GF-D8 (cell line): Measurements from ENCODE around the gene UACA.
"Not testable (repeated sequence)": the region's sequence is repeated elsewhere in the genome, so short reads cannot be mapped to it uniquely, and the experiment has no call there.

Source experiments
- DNase-seq: peaks from one replicate; lab custom pipeline; 2025; lab: John Stamatoyannopoulos, UW

UACA gene, protein sequence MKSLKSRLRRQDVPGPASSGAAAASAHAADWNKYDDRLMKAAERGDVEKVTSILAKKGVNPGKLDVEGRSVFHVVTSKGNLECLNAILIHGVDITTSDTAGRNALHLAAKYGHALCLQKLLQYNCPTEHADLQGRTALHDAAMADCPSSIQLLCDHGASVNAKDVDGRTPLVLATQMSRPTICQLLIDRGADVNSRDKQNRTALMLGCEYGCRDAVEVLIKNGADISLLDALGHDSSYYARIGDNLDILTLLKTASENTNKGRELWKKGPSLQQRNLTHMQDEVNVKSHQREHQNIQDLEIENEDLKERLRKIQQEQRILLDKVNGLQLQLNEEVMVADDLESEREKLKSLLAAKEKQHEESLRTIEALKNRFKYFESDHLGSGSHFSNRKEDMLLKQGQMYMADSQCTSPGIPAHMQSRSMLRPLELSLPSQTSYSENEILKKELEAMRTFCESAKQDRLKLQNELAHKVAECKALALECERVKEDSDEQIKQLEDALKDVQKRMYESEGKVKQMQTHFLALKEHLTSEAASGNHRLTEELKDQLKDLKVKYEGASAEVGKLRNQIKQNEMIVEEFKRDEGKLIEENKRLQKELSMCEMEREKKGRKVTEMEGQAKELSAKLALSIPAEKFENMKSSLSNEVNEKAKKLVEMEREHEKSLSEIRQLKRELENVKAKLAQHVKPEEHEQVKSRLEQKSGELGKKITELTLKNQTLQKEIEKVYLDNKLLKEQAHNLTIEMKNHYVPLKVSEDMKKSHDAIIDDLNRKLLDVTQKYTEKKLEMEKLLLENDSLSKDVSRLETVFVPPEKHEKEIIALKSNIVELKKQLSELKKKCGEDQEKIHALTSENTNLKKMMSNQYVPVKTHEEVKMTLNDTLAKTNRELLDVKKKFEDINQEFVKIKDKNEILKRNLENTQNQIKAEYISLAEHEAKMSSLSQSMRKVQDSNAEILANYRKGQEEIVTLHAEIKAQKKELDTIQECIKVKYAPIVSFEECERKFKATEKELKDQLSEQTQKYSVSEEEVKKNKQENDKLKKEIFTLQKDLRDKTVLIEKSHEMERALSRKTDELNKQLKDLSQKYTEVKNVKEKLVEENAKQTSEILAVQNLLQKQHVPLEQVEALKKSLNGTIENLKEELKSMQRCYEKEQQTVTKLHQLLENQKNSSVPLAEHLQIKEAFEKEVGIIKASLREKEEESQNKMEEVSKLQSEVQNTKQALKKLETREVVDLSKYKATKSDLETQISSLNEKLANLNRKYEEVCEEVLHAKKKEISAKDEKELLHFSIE (N-terminal part only)

DNA sequence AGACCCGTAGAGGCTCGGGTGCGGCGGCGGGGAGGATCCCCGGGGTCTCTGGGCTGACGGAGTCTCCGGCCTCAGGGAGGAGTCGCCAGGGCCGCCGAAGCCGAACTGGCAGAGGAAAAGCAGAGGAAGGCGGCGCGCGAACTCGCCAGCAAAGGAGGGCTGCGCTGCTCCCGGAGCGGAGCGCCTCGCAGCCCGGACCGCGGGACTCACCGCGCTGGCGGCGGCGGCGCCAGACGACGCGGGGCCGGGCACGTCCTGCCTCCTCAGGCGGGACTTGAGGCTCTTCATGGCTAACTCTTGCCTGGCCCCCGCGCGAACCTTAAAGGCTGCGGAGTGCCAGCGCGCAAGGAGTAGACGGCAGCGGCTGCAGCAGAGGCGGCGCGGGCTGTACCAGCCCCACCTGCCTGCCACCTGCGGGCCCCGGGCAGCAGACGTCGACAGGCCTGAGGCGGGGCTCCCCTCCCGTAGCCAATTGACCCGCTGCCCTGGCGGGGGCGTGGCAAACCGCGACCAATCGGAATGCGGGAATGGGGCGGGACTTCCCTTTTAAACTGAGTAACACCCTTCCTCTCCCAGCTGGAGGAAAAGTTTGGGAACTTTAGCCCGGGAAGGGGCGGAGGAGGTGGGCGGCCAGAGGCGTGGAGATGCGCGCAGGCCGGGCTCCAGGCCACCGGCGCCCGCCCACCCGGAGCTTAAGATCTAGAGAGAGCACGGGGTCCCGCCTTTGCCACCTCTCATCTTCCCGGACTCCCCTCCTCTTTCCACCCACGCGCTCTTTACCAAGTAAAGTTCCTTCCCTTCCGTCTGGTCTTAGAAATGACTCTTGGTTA lies at the start of gene UACA:
Gene UACA (minus strand): TSS at position 439 of the 830 bp plus-strand sequence. CDS start 151 bp downstream, at position 288.
- DNase-seq: no peak

- no peak for DNase-seq
Measured at GRCh38 chr15:70812827-70813364, 49.5 kb upstream of the UACA start.

DNA sequence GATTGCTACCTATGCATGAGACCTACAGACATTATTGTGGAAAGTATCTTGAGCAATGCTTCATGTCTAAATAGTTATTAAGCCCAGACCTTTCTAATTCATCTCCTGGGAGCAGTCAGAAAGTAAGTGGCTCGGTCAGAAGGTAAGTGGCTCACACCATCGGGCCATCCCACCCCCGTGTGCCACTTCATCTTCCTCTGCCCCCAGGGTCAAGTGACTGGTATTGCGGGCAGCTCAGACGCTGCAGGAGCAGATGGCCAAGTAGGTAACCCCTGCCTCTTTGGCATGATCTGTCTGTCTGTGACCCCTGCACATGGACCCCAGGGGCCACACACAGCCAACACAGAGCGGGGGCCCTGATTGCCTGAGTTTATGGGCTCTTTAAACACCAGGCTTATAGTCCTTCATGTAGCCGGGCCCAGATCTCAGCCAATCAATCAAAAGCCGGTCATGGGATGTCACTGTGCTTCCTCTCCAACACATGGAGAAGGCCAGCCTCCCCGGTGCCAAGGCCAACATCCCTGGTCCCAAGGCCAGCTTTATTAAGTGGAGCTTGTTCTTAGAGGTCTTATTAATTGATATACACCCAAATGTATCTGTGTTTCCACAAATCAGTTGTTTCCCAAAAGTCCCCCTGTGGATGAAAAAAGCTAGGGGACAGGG lies 47.7 kb upstream of the UACA start:
- no peak for DNase-seq

DNA sequence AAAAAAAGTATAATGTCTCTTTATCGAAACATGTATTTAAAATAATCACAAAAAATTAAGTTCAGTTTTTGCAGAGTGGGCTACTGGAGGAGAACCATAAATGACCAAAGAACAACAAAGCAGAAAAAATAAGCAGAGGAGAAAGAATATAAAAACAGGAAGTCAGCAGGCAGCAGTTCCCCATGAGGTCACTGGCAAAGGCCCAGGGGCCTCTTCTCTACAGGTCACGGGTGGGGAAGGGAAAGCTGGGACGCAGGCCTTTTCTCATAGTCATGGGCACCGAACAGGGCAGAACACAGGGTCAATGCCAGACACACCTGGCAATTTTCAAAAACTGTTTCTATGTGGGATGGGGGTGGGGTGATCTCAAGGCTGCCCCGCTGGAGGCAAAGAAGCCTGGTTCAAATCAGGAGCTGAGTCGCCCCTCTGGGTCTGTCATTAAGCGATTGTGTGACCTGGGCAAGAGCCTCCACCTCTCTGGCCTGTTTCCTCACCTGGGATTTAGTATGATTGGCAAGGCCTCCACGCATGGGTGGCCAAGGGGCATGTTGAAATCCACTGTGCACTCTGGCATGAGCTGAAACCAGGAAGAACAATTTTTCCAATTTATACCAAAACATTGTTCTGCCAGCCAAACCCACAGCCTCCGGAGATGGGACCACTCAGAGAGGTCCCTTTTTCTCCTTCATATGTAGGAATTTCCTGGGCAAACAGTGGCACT lies 43.8 kb upstream of the UACA start:
- DNase-seq: no peak

GRCh38 chr15:70804388-70804787 lies 41.0 kb upstream of the UACA start:
- not testable (repeated sequence) for DNase-seq

DNA sequence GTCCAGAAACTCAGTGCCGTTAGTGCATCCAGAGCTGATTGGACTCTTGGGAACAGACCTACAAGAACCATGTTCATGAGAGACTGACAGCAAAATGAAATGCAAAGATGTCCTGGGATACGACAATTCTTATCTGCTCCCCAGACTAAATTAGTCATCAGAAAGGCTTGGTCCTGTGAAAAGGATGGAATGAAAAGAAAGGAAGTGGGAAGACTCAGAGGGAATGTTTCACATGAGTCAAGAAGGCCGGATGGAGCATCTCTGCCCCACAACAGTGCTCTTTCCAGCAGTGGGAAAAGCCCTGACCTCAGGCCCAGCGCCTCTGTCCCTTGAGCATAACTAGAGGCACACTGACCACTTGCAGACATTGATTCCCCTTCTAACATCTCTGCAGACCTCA lies 39.3 kb upstream of the UACA start:
- no peak for DNase-seq

DNA sequence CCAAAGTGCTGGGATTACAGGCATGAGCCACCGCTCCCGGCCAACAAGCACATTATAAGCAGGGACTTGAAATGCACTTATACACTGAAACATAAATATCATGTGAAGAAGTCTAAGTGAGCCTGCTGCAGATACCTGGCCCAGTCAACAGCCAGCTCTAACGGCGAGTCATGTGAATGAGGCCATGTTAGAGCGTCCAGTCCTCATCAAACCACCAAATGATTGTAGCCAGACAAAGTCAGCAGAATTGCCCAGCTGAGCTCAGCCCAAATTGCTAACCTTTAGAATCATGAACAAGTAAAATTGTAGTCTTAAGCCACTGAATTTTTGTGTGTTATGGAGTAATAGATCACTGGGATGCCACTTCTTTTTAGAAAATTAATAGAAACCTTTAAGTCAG lies 37.8 kb upstream of the UACA start:
- no peak for DNase-seq

- DNase-seq: no peak
Measured at GRCh38 chr15:70799667-70800450, 36.5 kb upstream of the UACA start.

GRCh38 chr15:70797464-70797863 lies 34.1 kb upstream of the UACA start:
- no peak for DNase-seq

DNA sequence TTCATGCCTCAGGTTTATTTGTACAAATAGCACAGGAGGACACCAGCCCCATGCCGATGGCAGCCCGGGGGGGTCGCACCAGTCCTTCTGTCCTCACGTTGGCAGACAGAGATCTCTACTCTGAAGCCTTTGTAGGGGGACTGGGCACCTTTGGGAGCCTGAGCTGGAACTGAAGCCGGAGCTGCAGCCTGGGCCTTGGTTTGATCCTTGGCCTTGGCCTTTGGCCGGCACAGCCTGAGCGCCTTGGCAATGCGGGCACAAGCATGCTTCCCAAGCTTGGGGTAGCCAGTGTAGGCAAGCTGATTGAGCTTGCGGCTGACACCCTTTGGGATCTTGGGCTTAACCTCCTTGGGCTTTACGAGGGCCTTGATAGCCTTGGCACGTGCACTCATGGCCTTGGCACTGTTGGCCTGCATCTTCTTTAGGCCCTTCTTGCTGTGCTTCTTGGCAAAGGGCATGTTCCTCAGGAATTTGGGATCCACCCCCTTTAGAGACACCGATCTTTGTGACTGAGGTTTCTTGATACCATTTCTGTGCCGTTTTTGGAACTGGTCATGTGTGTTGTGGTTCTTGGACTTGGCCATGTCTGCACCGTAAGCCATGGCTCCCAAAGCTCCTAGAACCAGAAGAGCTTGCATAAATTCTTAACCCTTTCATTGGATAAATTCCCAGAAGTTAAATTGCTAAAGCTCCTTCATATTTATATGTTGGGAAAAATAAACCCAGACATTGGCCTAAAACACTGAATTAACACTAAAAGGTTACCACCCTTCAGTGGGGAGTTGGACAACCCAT lies 33.4 kb upstream of the UACA start:
- no peak for DNase-seq

GRCh38 chr15:70795311-70795665 lies 31.9 kb upstream of the UACA start:
- no peak for DNase-seq

- DNase-seq: no peak
Measured at GRCh38 chr15:70794596-70795310, 31.4 kb upstream of the UACA start.

DNA sequence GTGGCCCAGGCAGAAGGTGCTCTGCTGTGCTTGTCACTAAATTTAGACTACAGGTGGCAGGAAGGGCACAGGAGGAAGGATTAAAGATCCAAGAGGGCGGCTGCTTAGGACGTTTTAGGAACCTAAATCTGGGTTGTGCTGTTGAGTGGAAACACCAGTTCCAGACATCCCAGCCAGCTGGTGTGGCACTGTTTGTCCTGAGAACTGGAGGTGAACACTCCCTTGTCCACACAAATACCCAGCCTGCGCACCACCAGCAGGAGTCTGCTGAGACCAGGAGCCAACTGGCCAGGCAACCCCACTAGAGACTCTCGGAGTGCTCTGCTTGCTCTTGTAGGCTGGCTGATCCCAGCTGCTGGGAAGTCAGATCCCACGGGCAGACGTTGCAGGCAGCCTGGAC lies 30.3 kb upstream of the UACA start:
- no peak for DNase-seq

GRCh38 chr15:70792171-70792573 lies 28.8 kb upstream of the UACA start:
- DNase-seq: no peak

GRCh38 chr15:70791259-70791658 lies 27.9 kb upstream of the UACA start:
- no peak for DNase-seq

DNA sequence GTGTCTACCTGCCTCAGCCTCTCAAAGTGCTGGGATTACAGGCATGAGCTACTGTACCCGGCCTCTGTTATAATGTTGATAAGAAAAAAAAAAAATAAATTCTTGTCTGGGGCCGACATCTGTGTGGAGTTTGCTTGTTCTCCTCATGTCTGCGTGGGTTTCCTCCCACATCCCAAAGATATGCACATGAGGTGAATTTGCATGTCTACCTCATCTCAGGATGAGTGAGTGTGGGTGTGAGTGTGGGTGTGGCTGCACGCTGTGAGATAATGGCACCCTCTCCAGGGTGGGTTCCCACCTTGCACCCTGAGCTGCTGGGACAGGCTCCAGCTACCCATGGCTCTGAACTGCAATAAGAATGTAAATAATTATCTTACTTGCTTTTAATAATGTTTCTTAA lies 25.9 kb upstream of the UACA start:
- DNase-seq: no peak
